SKM-1 (cell line): ENCODE data around the gene PNMA8B.

Experiments
- DNase-seq: peaks from one replicate; lab custom pipeline; 2025; ENCODE audit not compliant: unreplicated experiment; lab: John Stamatoyannopoulos, UW

PNMA8B gene

DNA sequence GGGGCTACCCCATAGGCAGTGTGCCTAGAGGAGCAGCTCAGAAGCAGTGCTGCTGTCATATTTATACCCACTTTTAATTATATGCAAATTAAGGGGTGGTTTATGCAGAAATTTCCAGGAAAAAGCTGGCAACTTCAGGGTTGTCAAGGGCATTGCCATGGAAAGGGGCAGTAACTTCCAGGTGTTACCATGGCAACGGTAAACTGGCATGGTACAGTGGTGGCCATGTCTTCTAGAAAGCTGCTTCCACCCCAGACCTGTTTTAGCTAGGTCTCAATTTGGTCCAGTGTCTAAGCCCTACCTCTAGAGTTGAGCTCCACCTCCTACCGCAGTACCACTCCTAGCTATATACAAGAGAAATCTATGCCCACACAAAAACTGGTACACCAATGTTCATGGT is 35.6 kb downstream of the PNMA8B start:
- DNase-seq: no peak

GRCh38 chr19:46456930-46457329 is 38.7 kb downstream of the PNMA8B start:
- no peak for DNase-seq

GRCh38 chr19:46454244-46454643 is 41.4 kb downstream of the PNMA8B start:
- no peak for DNase-seq

DNA sequence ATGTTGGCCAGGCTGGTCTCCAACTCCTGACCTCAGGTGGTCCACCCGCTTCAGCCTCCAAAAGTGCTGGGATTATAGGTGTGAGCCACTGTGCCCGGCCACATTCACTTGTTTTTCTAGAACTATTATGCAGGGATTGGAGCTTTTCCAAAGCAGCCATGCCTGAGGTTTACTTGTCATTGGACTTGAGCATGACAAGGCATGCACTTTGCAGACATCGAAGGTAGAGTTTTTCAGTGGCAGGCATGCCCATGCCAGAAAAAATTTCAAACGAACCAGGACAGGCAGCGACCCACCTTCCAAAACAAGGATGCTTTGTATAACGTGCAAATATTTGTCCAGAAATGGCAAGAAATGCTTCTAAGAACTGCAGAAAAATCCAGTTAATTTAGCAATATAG is 42.0 kb downstream of the PNMA8B start:
- DNase-seq: no peak

- no peak for DNase-seq
Observed at GRCh38 chr19:46452186-46452585, 43.5 kb downstream of the PNMA8B start.

- DNase-seq: no peak
Observed at GRCh38 chr19:46451352-46451751, 44.3 kb downstream of the PNMA8B start.

DNA sequence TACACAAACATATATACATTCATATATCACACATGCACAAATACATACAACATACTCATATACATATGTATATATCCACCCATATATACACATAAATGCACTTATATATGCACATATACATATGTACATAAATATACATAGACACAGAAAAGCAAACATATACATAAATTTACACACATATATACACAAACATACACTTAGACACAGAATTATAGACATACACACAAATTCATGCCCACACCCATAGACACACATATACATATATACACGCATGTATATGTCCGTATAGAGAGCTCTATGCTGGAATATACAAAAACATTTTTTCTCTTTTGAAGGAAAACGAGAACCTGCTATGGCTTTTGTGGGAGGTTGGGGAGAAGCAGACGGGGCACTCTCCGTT is 44.9 kb downstream of the PNMA8B start:
- no peak for DNase-seq

GRCh38 chr19:46449228-46449627 is 46.4 kb downstream of the PNMA8B start:
- no peak for DNase-seq

DNA sequence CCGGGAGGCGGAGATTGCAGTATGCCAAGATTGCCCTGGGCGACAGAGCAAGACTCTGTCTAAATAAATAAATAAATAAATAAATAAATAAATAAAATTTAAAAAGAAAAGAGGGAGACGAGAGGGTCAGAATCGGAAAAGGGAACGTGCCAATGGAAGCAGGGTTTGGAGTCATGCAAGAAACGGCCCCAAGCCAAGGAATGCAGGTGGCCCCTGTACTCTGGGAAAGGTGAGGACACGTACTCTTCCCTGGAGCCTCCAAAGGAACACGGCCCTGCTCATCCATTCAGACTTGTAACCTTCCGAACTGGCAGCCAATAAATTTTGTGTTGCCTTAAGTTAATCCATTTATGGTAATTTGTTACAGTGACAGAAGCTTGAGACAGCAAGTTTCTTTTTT is 47.1 kb downstream of the PNMA8B start:
- no peak for DNase-seq

DNA sequence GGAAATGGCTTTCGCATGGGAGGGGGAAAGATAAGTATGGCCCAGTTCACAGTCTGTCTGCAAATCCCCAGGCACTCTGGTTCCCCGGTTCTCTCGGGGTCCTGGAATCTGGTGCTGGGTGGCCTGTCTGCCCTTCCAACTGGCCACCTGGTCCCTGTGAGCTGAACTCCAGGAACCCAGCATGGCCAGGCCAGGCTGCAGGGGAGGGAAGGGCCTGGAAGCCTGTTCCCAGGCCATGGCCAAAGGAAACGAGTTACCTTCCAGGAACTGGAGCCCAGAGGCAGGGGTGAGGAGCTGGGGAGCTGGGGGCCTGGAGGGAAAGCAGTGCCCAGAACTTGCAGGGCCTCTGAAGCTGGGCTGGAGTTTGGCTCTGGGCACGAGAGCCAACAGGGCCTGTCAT is 47.8 kb downstream of the PNMA8B start:
- DNase-seq: no peak

DNA sequence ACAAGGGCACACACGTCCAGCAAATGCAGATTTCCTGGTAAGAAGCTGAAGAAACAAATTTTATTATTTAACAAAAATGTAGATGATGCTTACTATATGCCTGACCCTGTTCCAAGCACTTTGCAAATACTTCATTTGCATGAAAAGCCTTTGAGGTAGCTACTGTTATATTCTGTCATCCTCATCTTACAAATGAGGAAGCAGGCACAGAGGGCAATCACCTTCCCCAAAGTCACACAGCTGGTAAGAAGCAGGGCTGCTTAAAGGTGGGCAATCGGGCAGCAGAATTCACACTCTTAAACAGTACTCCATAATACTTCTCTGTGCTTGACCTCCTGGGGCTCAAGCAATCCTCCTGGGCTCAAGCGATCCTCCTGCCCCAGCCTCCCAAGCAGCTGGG is 48.7 kb downstream of the PNMA8B start:
- no peak for DNase-seq

- DNase-seq: no peak
Observed at GRCh38 chr19:46446021-46446420, 49.6 kb downstream of the PNMA8B start.

DNA sequence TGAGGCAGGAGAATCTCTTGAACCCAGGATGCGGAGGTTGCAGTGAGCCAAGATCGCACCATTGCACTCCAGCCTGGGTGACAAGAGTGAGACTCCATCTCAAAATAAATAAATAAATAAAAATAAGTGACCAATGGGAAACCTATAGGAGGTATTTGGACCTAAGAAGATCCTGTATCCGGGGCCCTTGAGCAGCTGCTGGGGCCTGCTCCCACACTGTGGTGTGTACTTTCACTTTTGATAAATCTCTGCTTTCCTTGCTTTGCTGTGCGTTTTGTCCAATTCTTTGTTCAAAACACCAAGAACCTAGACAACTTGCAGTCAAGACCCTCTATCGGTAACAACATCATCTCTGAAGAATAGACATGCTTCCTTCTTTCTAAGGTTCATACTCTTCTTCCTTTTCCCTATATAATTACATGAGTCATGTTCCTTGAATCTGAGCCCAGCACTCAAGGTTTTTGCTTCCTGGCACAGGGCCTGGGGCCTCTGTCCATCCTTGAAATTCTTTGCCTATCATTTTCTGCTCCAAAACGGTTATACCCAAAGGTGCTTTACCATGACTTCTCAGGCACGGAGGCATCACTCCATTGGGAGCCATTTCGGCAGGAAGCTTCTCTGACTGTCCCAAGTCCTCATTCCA is 52.7 kb downstream of the PNMA8B start:
- no peak for DNase-seq

DNA sequence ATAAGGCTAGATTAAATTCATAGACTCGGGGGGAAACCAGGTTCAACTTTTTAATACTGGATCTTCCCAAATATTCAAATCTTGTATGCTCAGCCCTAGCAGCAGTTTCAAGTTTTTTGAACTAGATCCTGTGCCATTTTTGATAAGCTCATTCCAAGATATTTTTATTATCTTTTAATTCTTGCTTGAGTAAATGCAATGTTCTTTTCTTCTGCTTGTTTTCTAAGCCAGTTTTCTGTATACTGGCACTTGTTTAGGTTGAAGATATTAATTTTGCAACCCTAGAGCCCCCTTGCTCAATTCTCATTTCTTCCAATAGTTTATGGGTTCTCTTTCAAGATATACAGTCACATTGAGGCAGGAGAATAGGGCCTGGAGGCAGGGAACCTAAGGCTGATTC is 53.8 kb downstream of the PNMA8B start:
- DNase-seq: no peak
